ENCODE measurements around the gene FBXL3.

FBXL3 gene

DNA sequence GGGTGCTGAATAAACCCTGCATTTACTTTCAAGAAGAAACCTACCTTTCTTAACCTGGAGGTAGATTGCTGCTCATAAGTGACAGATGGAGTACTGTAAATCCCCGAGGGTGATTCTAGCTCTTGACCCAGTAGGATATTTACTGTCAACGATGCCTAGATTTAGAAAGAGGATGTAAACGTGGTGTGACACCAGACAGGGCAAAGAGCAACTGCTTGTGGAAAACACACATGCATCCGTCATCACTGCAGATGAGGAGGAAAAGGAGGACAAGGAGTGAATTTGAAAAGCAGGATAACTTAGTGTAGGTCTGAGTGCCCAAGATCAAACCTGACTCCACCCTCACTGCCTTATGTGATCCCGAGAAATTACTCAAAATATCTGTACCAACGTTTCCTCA, 44.9 kb downstream of the FBXL3 start:
- no peak for DNase-seq

DNA sequence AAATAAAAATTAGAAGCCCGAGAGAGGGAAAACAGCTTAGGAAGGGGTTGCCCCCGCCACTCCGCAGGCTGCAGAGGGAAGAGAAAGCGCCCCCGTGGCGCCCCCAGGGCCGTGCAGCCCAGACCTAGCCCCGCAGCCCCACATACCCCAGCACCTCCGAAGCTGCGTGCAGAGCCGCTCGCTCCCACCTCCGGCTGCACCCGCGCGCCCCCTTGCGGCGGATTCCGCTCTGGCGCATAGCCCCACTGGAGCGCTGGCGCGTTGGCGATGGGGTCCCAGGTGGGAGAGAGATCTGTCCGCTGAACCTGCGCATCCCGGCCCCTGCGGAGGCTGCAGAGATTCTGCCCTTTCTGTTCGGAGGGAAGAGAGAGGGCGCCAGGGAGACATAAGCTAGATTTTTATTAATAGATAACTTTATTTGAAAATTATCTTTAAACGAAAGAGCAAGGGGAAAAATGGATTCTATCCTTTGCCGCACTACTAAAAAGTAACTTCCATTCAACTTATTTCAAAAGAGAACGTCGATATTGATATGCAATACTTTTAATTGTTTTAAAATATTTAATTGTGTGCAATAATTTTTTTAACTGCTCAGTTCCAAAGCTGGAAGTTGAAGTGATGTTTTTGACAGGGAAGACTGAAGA, 46.8 kb downstream of the FBXL3 start:
- DNase-seq = peak; percentile 87

- no peak for DNase-seq
These were observed 50.0 kb downstream of the FBXL3 start for GRCh38 chr13:76976929-76977328.

GRCh38 chr13:76976490-76976889, 50.5 kb downstream of the FBXL3 start:
- DNase-seq = no peak

GRCh38 chr13:76975863-76976262, 51.1 kb downstream of the FBXL3 start:
- DNase-seq = no peak

DNA sequence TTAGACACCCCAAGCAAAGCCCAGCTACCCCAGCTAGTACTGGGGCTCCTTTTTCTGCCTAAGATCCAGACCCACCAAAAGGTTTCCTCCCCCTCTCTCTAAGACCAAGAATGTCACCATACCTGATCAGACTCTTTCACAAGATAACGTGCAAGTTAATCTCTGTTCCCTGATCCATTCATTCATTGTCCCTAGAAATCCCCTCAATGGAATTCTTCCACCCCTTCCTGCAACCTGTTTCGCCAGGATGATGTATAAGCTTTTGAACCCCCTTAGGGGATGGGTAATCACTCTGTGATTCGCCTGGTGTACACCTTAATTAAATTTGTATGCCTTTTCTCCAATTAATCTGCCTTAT, 52.4 kb downstream of the FBXL3 start:
- DNase-seq = no peak

- no peak for DNase-seq
These were observed 52.9 kb downstream of the FBXL3 start for GRCh38 chr13:76973920-76974617.

GRCh38 chr13:76971851-76972829, 54.8 kb downstream of the FBXL3 start:
- DNase-seq = no peak

- no peak for DNase-seq
These were observed 55.7 kb downstream of the FBXL3 start for GRCh38 chr13:76971215-76971614.

DNA sequence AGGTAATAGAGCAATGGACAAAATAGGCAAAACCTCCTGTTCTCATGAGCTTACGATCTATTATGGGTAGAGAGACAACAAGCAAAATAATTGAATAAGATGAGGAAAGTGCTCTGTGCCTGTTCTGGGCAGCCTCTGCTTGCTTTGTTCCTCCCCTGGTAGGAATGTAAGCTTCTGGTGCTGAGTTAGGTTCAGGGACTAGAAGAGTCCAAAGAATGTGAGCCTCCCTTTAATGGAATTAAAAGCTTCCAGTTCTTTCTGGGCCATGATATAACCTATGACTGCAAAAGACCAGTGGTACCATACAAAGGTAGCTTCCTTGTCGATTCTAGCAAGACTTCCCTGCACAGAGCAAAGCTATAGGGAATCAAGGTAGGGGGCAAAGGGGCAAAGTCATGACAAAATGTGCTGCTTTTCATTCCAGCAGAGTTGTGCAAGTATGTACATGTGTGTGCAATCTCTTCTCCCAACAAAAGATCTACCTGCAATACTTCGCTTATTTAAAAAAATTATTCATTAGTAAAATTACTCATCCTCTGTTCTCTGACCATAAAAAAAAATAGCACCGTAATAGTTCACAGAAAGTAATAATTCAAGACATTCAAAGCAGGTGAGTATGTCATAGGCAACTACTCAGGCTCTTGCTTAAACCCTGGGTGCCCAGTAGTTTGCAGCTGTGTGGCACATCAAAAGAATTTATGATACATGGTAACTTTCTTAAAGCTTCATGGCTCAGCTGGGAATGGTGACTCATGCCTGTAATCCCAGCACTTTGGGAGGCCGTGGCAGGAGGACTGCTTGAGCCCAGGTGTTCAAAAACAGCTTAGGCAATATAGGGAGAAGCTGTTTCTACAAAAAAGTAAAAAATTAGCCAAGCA, 57.2 kb downstream of the FBXL3 start:
- DNase-seq = no peak

DNA sequence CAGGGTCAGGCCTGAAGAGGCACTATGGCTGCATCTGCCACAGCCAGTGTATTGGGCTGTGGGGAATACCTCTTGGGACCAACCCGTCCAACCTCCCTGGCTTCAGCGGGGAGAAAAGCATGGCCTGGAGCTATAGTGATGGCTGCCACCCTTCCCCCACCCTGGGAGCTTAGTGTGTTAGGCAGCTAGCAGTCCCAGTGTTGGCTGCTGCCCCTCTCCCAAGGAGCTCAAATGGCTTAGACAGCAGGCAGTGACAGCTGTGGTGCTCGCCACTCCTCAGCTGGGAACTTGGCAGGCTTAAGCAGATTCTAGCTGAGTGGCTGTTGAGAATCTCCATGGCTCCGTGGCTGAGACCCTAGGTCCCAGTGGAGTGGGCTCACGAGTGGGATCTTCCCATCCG, 58.9 kb downstream of the FBXL3 start:
- DNase-seq = no peak

- DNase-seq = no peak
These were observed 59.9 kb downstream of the FBXL3 start for GRCh38 chr13:76967031-76967430.

DNA sequence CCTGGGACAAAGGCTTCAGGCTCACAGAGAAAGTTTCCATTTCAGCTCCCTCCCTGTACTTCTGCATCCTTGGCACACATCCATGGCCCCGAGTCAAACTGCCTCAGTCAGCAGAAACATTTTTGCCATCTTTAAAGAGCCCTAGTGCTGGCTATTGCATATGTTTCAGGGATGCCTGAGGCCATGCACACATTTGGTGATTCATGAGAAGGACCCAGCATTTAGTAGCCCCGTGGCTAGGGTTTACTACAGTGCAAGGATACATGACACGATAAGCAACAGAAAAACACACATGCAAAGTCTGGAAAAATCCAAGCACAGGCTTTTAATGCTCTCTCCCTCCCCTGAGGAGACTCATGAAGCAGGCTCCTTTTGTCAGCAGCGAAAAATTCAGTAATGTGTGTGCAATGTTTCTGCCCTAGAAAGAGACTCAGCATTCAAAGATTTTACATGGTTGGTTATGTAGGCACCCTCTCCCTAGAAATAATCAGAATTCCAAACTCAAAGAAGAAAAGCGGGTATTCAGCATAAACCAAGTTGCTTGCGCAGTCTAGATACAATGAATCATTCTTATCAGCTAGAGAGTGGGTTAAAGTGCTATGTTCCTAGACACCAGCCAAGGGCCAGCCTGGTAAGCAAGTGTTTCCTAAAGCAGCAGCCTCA, 61.1 kb downstream of the FBXL3 start:
- DNase-seq = no peak

GRCh38 chr13:76959734-76960133, 67.2 kb downstream of the FBXL3 start:
- DNase-seq = peak; percentile 5

DNA sequence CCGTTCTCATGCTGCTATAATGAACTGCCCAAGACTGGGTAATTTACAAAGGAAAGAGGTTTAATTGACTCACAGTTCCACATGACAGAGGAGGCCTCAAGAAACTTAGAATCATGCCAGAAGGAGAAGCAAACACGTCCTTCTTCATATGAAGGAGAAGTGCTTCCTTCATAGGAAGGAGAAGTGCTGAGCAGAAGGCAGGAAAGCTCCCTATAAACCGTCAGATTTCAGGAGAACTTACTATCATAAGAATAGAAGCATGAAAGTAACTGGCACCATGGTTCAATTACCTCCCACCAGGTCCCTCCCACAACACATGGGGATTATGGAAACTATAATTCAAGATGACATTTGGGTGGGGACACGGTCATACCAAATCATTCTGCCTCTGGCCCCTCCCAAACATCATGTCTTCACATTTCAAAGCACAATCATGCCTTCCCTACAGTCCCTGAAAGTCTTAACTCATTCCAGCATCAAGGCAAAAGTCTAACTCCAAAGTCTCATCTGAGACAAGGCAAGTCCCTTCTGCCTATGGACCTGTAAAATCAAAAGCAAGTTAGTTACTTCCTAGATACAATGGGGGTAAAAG, 68.0 kb downstream of the FBXL3 start:
- DNase-seq = no peak

DNA sequence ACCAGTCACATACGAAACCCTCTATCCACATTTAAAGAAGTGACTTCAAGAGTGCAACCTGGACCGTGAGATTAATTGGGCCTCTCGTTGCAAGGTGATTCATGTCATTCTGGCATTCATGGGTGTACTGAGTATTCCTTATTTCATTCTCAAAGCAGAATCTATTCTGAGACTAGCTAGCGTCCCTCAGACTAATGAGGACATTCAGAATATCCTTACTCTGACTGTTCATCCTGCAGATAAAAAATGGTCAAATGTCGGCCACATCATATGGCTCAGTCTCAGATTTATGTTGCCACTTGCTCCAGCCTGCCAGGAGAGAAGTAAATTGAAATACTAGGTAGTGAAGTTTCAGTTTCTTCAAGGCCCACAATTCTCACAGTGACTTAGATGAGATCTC, 71.3 kb downstream of the FBXL3 start:
- DNase-seq = no peak

Measured in OCI-M1 (cell line).